ENCODE data around the gene PDE9A.

GRCh38 chr21:42630626-42631025 is 22.8 kb upstream of the PDE9A start:
- TF ChIP-seq EZH2phosphoT487 (IDR thresholded peaks at IDR 0.05; ENCODE audit: insufficient read depth, low read depth) (no peak), EZH2 (IDR thresholded peaks at IDR 0.05; ENCODE audit: insufficient read depth, poor library complexity, severe bottlenecking) (no peak)
